Measurements from ENCODE around the gene IL17C.

IL17C gene

GRCh38 chr16:88647178-88648070, 9.1 kb downstream of the IL17C start:
- DNase-seq = no peak

DNA sequence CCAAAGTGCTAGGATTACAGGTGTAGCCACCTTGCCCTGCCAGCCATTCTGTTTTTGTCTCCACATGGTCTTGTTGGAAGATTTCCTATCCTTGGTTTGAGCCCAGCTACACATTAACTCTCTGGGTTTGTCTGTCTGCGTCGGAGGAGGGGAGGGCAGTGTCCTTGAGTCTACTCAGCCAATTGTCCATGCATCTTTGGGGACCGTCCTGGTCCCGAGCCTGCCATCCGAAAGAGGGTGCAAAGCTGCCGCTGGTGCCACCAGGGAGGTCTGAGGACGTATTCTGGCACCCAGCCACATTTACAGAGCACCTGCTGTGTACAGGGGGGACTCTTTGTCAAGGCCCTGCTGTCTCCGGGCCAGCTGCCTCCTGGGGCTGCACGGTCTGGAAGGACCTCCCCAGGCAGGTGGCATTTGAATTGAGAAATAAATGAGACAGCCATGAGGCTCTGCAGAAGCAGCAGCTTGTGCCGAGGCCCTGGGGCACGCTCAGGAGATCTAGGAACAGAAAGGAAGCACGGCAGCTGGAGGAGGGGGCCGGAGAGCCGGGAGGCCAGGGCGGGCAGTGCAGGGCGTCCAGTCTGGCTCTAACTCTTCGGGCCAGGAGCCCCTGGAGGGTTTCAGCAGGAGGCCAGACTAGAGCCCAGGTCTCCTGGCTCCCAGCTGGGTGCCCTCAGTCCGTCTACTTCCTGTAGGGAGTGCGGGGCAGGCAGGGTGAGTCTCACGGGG, 11.0 kb downstream of the IL17C start:
- no peak for DNase-seq

DNA sequence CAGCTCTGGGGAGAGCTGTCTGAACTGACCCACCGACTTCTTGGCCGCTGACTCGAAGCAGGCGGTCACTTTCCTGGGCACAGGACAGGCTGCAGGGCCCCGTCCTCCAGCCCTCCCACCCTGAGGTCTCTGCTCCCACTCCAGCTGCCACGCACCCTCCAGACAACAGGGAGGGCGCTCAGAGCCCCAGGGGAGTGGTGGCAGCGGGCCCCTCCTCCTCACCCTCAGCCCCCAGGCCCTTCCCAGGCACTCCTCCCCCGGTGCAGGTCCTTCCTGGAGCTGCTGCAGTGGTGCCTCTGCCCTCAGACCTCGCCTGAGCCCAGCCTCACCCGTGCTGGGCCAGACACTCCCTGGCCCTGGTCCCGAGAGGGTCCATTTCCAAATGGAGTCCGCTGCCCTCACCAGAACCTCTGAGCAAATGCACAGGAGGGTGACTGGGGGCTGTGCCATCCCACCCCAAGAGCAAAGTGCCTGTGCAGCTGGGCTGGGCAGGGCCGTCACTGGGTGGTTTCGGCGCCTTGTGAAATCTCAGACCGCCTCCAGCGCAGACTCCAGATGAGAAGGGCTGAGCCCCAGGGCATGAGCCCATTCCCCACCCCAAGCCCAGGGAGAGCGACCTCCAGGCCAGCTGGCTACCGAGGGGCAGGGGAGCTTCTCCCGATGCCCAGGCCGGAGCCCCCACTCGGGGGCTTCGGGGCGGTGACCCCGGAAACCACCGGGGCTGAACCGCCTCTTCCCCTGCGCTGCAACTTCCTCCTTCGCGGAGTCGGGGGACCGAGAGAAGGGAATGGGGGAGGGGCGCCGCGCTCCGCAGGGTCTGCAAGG, 11.8 kb downstream of the IL17C start:
- peak; percentile 47 for DNase-seq

DNA sequence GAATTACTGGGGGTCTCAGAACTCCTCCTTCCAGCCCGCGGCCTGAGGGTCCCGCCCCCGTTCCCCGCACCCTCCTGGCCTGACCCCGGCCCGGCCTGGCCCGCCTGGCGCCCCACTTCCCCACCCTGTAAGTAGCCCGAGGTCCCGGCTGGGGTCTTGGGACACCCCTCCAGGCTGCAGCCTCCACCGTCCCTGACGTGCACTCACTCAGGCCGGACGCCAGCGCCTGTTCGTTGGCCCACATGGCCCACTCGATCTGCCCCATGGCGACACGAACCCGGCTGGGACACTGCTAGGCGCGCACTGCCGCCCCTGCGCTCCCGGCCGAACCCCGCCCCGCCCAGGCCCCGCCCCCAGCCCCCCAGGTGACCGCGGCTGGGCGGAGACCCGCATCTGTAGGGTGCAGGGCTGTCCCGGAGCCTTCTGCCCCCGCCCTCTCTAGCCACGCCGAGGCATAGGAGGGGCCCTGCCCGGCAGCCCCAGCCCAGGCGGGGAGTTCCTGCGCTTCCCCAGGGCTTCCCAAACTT, 12.4 kb downstream of the IL17C start, which contains the start of gene CYBA:
Gene CYBA (minus strand): TSS at position 305 of the 527 bp plus-strand sequence. CDS start 40 bp downstream, at position 265.
- DNase-seq = peak; percentile 90

- peak; percentile 90 for DNase-seq
Observed at GRCh38 chr16:88651276-88651988, 13.1 kb downstream of the IL17C start.

DNA sequence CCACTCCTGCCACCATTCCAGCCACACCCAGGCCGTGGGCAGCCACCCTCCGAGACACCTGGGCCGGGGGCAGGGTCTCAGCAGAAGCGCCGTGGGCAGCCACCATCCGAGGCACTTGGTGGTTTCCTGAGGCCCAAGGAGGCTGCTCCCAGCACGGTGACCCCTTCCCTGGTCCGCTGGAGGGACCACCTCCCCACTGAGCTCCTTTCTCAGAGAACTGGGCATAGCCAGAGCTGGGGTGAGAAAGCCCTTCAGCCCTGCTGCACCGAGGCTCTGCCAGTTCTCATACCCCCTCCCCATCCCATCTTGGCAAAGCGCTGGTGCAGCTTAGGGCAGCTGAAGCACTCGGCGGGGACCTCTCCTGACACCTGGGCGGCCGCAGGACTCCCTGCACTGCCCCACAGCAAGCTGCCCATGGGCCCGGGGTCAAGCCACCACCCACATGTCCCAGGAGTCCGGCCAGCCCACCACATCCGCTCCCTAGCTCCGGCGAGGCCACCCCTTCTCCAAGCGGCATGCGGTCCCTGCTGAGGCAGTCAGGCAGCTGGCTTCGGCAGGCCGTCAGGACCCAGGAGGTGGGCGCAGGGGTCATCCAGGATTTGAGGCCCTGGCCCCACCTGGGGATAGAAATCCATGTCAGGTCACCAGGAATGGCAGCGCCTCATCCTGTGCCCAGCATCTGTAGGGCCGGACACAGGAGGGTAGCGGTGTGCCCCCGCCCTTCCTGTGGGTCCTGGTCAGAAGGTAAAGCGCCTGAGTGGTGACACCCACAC, 13.8 kb downstream of the IL17C start:
- DNase-seq = no peak

DNA sequence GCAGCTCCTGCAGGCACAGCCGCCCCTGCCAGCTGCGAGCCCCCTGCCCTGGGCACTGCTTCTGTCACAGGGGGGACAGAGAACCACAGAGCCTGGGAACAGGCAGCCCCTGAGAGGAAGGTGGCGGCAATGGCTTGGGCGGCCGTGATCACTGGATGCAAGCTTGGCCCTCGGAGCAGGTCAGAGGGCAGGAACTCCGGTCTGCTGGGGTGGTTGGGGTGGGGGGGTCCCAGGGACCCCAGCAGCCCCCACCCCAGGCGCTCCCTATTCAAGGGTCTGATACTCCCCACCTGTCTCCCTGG, 14.3 kb downstream of the IL17C start:
- DNase-seq = no peak

DNA sequence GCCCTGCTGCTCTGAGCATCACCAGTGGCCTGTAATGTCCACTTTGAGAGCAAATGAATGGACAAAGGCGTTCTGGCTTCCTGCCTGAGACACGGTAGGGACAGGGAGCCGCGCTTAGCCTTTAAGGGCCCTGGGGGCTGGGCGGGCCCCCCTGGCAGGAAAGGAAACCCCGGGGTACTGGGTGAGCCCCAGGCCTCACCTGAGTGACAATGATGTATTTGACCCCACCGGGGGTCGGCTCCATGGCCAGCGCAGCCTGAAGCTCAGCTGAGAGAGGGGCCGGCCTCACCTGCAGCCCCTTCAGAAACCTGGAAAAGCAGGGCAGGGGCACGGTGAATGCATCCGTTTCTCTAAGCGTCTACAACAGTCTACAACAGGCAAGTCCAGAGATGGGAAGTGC, 14.7 kb downstream of the IL17C start:
- DNase-seq = no peak

DNA sequence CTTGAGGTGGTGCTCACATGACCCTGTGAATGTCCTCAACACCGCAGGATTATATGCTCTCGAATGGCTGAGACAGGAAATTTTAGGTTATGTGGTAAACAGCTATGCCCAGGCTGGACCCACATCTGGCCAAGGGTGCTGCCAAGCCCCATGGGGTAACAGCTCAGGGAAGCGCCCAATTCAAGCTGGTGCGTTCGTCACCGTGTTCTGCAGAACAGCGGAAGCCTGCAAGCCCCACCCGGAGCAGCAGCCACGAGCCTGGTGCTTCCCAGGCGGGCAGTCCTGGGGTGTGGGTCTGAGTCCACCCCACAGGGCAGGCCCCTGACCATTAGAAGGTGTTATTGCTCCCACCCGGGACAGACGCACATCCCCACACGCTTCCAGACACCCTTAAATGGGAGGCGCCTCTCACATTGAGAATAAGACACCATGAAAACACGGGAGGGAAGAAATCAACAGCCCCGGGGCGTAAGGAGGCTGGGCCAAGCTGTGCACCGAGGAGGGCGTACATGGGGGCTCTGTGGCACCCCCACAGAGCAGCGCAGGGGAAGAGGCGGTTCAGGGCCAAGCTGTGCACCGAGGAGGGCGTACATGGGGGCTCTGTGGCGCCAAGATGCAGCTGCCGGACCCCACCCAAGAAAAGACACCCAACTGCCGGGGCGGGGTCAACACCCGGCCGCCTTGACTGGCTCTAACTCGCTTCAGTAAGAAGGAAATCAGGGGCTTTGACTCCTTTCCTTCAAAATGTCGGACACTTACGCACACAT, 15.4 kb downstream of the IL17C start:
- peak; percentile 33 for DNase-seq

DNA sequence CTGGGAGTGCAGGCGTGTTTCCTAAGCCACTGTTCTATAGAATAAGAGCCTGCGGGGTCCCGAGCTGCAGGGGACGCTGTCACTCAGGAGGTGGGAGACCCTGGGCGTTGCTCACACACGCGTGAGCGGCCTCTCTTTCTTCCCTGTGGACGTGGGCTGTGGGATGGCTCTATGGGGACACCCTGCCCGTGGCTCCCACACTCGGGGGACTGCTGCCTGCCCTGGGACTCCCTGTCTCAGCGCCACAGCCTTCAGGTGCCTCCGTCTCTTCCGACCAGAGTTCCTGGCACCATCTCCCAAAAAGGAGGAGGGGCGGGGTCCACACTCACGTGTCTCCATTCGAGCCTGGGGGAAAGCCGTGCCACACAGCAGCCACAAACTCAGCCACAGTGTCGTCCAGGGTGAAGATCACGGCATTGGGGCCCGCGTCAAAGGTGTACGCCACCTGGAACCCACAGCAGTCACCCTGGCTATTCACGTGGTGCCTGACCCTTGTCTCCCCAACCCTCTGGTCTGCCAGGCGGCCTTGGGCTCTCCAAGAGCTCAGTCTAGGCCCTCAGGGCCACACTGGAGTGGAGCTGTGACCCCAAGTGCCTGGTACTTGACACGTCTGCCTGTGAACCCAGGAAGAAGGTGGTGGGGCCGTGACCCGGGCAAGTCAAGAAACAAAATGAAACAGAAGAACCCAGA, 16.1 kb downstream of the IL17C start:
- no peak for DNase-seq

DNA sequence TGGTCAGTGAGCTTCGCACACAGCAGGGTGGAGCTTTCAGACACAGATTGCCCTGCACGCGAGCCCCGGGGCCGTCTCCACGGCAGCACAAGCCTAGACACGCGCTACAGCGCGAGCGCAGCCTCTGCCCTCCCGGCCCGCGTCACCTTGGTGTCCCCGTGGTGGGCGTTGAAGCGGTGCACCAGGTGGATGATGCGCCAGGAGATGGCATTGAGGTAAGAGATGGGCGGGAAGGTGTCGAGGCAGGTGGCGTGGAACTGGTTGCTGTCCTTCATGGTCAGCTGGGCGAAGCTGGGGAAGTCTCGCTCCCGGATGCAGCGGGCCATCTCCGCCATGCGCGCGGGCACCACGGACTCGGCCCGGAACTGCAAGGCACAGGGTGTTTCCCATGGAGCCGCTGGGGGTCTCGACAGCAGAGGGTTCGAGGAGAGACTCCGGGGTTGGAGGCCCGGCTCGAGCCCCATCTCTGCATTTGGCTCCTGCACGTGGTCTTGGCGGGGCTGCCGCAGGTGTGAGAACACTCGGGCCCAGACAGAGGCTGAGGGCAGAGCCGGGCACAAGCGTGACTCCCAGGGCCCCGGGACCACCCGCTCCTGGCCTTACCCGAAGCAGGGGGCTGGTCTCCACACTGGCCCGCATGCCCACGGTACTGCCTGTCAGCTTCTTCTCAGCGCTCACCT, 16.8 kb downstream of the IL17C start:
- no peak for DNase-seq

DNA sequence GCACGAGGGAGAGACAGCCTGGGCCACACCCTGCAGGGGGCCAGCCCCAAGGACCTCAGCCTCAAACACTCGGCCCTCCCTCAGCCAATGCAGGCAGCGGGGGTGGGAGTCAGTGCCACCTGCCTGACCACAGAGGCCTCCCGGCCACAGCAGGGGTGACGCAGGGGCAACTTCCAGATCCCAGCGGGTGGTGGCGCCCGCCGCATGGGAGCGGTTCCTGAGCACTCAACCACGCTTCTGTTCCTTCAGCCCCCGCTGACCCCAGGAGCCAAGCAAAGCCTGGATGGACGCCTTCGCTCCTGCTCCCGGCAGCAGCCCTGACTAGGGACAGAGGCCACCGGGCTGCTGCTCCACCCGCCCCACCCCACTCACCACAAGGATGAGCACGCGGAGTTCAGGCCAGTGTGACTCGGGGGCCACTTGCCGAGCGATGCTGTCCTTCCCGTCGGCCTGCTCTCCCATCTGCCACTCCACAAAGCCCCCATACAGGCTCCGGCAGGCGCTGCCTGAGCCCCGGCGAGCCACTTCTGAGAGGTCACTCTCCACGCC, 17.4 kb downstream of the IL17C start:
- DNase-seq = no peak

DNA sequence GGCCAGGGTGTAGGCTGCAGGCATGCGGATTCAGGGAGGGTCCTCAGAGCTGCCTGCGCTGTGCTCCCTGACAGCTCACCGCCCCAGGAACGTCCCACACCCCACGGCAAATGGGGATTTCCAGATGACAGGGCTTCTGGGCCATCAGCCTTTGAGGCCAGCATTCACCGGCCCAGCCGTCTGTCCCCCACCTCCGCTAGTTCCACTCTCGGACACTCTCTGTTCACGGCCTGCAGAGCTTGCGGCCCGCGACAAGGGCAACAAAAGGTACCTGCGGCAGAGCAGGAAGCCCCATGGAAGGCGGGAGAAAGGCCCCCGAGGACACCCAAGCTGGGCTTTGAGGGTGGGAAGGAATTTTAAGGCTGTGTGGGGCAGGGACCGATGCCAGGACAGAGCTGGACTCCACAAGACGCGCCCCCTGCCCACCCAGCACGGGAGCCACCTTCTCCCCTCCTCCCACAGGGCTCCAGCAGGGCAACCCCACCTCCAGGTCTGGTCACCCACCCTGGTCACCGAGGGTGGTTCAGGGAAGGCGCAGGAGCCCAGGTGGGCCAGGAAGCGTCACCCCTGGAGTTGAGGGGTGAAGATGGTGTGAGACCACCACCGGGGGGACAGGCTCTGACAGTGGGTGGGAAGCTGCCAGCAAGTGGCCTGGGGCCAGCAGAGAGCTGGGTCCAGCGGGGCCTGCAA, 18.1 kb downstream of the IL17C start:
- no peak for DNase-seq

- no peak for DNase-seq
Observed at GRCh38 chr16:88657371-88657770, 19.0 kb downstream of the IL17C start.

GRCh38 chr16:88658714-88659113, 20.3 kb downstream of the IL17C start:
- DNase-seq = no peak

- no peak for DNase-seq
Observed at GRCh38 chr16:88659160-88659559, 20.8 kb downstream of the IL17C start.

- no peak for DNase-seq
Observed at GRCh38 chr16:88661468-88661867, 23.1 kb downstream of the IL17C start.

DNA sequence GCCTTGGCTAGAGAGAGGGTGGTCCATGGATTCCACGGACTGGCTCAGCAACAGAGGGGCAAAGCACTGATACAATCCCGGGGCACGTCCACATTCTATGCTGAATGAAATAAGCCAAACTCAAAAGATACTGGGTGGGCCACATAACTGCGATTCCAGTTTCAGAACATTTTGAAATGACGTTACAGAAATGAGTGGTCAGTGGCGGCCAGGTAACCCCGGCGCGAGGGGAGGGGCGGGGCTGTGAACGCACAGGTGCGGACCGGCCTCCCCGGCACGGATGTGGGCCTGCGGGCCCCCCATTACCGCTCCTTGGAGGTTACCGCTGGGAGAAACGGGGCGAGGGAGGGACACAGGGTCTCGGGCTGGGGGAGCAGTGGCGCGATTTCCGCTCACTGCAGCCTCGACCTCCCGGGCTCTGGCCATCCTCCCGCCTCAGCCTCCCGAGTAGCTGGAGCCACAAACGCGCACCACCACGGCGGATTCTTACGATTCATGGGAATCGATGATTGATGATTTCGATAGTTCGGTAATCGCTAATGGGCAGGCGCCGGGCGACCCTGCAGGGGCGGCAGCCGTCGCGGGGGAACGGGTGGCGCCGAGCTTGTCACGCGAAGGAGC, 24.0 kb downstream of the IL17C start:
- no peak for DNase-seq

Data from CD4-positive, alpha-beta T cell treated with Interleukin-17A for 1 hour (primary cell).